Uterus (tissue), 2 donors: ENCODE data around the gene MUC20.

Experiments used
- CTCF ChIP-seq, 4 experiments: fragments of 200-600 bp in 2 of 4; fragments of 450-650 bp in 2 of 4; sonication (generic) in 2 of 4; IDR thresholded peaks; one replicate each; pipeline ENCODE4 v1.5.1; 2016 to 2019; ENCODE audit warnings: antibody characterized with exemption in 4 of 4, mild to moderate bottlenecking in 2 of 4, moderate library complexity in 1 of 4
- POLR2A ChIP-seq, 2 donors: fragments of 450-650 bp; IDR thresholded peaks; one replicate each; pipeline ENCODE4 v1.6.1; 2016; ENCODE audit warnings: antibody characterized with exemption in 2 of 2, mild to moderate bottlenecking in 1 of 2, moderate library complexity in 1 of 2

GRCh38 chr3:195755791-195756676 is 35.3 kb downstream of the MUC20 start:
- no peak for TF ChIP-seq CTCF (IDR thresholded peaks at IDR 0.05)
- TF ChIP-seq POLR2A (IDR thresholded peaks at IDR 0.05) = no peak
